ENCODE results near the gene RECK.

Gene RECK

GRCh38 chr9:36029202-36029601 lies 7.5 kb upstream of the RECK start:
- no peak for DNase-seq (ENCODE audit: low spot score)

DNA sequence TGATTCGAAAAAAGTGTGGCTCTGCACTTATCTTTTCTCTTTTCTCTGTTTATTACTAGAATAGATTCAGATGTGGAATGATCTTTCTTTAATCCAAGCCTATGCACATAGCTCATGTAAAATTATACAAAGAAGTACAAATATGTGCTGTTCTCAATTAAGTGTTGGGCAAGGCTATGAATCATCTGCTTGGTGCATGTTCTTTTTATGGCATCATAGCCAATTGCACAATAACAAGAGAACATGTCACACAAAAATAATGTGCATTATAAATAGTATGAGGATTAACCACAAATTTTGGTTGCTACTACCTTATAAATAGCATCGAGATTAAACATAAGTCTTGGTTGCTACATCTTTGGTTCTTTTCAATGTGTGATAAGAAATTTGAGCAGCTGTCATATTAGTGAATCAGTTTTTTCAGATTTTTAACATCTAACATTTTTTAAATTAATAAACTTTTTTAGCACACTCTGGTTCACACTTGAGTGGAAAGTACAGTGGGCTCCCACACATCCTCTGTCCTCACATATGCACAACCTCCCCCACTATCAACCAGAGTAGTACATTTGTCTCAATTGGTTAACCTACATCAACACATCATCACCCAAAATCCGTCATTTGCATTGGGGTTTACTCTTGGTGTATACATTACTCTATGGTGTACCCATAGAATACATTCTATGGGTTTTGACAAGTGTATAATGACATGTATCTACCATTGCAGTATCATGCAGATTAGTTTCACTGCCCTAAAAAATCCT lies 6.8 kb upstream of the RECK start:
- DNase-seq (ENCODE audit: low spot score) = no peak

- DNase-seq (ENCODE audit: low spot score) = no peak
These were observed 5.8 kb upstream of the RECK start for GRCh38 chr9:36030871-36031270.

GRCh38 chr9:36031774-36032555 lies 4.7 kb upstream of the RECK start:
- DNase-seq (ENCODE audit: low spot score) = no peak

DNA sequence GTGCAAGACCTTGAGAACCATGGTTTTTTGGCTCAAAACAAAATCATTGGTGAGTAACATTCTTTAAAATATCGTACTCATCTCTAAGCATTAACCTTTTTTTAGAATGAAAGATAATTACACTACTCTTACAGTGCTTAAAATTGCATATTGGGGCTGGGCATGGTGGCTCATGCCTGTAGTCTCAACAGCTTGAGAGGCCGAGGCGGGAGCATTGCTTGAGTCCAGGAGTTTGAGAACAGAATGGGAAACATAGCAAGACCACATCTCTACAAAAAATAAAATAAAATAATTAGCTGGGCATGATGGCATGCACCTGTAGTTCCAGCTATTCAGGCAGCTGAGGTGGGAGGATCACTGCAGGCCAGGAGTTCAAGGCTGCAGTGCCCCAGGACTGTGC lies 2.9 kb upstream of the RECK start:
- DNase-seq (ENCODE audit: low spot score) = no peak

- no peak for DNase-seq (ENCODE audit: low spot score)
These were observed 2.5 kb upstream of the RECK start for GRCh38 chr9:36034234-36034633.

DNA sequence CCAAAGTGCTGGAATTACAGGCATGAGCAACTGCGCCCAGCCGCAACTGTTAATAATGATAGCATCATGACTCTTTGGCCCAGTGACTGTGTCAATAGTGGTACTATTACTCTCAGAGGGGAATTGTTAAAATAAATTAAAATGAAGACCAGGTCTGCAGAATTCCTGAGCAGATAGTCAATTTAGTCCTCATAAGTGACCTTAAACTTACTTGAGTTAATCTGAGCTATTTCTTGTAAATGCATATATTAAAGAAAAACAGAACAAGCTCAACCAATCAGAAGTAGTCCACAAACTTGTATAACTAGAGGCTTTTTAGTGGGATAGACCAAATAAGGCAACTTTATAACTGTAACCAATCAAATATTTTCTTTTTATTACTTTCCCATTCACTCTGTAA lies 1.7 kb upstream of the RECK start:
- DNase-seq (ENCODE audit: low spot score) = no peak

- DNase-seq (ENCODE audit: low spot score) = no peak
These were observed 397 bp upstream of the RECK start for GRCh38 chr9:36036253-36036779.

- no peak for DNase-seq (ENCODE audit: low spot score)
These were observed 923 bp downstream of the RECK start for GRCh38 chr9:36037549-36038122.

DNA sequence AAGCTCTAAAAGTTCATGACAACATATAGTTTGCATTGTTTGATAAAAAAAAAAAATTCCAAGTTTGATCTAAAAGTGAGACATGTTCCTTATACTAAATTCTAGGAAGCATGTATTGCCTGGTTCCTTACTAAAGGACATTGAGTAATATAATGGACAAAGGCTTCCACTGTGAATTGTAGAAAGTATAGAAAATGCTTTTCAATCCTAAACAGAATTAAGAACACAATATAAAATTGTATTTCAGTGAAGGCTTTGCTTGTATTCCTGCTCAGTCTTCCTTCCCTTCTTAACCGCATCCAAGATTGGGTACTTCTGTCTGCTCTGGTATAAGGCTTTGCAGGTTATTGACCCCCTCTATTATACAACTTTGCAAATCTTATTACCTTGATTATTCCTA lies 2.4 kb downstream of the RECK start:
- DNase-seq (ENCODE audit: low spot score) = no peak

DNA sequence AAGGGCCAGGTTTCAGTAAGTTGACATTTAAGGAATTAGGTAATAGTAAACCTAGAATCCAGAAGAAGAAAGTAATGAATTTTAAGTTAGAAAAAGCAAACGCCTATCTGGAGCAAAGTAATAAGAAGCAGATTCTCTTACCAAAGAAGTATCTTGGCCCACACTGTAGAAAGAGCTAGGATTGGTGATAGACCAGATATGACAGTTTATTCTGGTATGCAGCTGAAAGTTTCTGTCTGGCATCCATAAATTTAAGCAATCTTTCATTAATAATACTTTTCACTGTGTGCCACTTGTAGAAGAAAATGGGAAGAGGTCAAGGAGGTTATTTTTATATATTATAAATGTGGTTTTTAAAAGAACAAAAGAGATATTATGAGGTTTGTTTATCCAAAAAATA lies 3.0 kb downstream of the RECK start:
- DNase-seq (ENCODE audit: low spot score) = no peak

- DNase-seq (ENCODE audit: low spot score) = no peak
These were observed 3.7 kb downstream of the RECK start for GRCh38 chr9:36040271-36040925.

GRCh38 chr9:36041506-36041905 lies 4.8 kb downstream of the RECK start:
- DNase-seq (ENCODE audit: low spot score) = no peak

DNA sequence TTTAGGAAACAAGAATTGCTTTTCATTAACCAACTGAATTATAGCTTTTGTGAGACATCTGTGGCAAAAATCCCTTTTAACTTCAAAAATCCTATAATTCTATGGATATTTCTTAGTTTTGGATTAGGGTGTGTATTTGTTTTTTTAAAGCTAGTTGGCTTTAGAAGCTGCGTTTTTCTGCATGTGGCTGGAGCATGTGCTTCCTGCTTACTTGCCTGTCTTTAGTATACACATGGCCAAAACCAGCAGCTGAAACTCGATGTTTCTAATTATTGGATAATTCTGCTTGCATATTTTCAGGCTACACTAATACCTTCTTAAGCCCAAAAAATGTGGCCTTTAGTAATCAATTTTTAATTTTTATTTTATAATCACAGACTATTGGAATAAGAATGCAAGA lies 8.9 kb downstream of the RECK start:
- no peak for DNase-seq (ENCODE audit: low spot score)

DNA sequence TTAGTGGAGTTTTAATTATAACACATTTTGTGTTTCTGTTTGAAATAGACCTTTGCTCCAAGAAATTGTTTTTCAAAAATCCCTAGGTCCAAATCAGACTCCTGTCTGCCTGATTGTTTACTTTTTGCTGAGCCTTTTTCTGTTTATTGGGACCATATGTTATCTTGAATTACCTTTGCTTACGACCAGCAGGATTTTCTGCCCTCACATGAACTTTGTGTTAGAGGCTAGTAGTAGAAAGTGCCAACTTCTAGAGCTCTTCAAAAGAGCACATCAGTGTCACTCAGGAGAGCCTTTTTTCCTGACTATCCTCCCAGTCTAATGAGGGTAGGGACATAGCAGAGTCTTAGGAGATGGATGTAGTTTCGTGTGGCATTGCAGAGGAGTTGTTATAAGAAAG lies 10.2 kb downstream of the RECK start:
- DNase-seq (ENCODE audit: low spot score) = no peak

GRCh38 chr9:36049408-36049807 lies 12.7 kb downstream of the RECK start:
- DNase-seq (ENCODE audit: low spot score) = no peak

DNA sequence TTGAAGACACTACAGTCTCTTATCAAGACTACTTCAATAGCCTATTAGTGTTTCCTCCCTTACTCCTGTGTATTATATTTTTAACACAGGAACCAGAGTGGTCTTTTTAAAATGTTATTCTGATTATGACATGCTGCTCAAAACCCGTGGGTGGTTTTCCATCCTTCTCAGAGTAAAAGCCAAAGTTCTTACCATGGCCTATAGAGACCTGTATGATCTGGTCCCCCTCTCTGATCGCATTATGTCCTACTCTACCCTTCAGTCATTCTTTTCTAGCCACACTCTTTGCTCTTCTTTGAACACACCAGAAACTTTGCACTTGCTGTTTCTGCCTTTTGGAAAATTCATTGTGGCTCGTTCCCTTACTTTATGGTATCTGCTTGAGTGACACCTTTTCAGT lies 13.8 kb downstream of the RECK start:
- no peak for DNase-seq (ENCODE audit: low spot score)

DNA sequence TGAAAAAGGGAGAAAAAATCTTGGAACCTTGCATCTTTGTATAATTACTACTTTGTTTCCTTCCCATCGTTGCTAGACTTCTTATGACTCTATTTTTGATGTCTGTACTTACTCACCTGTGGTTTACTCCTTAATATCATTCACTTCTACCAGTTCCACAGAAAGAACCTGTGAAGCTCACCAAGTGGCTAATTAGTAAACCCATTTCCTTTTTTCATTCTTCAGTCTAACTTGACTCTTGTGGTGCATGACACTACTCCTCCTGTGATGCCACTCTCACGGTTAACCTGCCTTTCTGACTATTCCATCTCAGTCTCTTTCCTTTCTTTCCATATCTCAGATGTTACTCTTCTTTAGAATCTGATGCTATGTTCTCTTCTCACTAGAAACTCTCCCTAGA lies 14.6 kb downstream of the RECK start:
- DNase-seq (ENCODE audit: low spot score) = no peak

DNA sequence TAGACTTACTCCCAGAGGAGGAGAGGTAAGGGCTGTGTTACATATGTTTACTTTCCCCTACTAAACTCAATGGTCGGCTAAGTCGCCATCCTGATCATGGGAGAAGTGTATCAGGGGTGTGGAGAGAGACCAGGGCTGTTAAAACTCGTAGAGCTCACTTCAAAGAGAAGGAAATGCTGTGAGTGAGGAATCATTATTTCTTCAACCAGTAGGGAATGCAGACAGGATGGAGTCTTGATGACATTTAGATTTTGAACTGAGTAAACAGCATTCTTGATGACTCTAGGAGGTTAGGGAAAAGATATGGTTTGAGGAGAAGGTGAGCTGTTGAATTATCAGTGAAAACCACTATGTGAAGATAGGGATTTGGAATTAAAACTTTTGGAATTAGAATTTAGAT lies 17.3 kb downstream of the RECK start:
- no peak for DNase-seq (ENCODE audit: low spot score)

GRCh38 chr9:36056896-36057295 lies 20.2 kb downstream of the RECK start:
- DNase-seq (ENCODE audit: low spot score) = no peak

DNA sequence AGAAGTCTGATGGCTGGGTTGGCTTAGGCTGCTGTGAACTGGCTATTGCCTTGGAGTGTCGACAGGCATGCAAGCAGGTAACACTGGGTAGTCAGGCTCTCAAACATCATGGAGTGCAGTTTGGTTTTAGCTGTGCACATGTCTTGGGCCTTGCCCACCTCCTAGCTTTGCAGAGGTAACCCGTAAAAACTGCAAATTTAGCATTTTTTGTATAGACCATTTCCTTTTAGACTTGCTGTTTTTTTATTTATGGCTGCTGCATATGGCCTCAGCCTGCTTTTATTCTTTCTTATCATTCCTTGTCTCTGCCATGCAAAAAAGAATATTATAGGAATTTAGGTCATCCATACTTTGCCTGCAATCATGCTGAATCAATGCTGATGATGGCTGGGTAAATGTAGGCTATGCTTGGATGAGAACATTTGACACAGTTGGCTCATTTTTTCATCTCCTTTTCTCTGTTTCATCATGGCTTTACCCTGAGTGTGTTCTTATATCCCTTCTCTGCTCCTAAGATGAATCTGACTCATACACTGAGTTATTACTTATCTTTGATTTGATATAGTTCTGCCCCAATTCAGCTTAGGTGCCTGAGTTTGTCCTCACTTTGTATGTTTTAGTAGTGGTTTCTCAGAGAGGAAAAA lies 27.2 kb downstream of the RECK start:
- DNase-seq (ENCODE audit: low spot score) = no peak

DNA sequence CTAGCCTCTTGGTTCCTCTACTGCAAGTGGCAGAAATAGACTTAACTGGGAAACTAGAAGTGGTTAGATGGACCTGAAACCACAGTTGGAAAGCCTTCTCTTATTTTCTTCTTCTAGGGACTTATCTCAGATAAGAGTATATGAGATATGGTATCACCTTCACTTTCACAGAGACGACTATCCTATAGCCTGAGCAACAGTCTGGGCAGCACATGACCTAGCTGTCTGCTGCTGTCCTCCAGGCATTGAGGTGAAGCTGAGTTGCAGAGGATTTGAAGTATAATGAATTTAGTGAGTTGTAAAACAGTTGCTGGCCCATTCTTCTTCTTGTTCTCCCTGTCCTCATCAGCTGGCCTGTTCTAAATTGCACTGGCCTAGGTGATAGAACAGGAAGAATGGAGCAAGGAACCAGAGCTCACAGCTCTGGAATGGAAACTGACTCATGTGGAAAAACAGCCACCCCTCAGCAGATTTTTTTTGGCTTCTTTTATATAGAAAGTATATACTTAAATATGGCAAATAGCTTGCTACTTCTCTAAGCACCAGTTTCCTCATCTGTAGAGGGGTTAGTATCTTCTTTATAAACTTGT lies 27.8 kb downstream of the RECK start:
- no peak for DNase-seq (ENCODE audit: low spot score)
